K562 (cell line): ENCODE results near the gene RRAGD. TPM values are rescaled to one million over a fixed set of nuclear protein-coding genes. Genes with fewer than 3 reads are reported as not detected.
A peak's percentile ranks its signal among the peaks of the same experiment; 100 is the strongest.

Source experiments
- GABPB1 ChIP-seq: sonication (generic); formaldehyde crosslinking; IDR thresholded peaks from 2 replicates; pipeline ENCODE4 v1.8.0; 2022; ENCODE audit warnings: mild to moderate bottlenecking, missing genetic modification reagents
- NR3C1 ChIP-seq: sonication (generic); formaldehyde crosslinking; IDR thresholded peaks from 2 replicates; pipeline ENCODE4 v1.8.1; 2022; ENCODE audit warnings: missing genetic modification reagents
- TFE3 ChIP-seq: fragments of 450-650 bp; formaldehyde crosslinking; IDR thresholded peaks from 2 replicates; pipeline ENCODE4 v1.4.0; 2020; ENCODE audit warnings: mild to moderate bottlenecking, mixed read lengths
- USF2 ChIP-seq: sonication (generic); formaldehyde crosslinking; IDR thresholded peaks from 2 replicates; pipeline ENCODE4 v1.5.0; 2020; ENCODE audit warnings: missing genetic modification reagents
- ZBTB7A ChIP-seq: IDR thresholded peaks from 2 replicates; pipeline ENCODE4 v1.6.1; 2011; ENCODE audit warnings: low read depth, mild to moderate bottlenecking, low read length, moderate library complexity, borderline replicate concordance; ENCODE audit not compliant: control insufficient read depth
- ZNF41 ChIP-seq: fragments of 250-450 bp; sonication (Bioruptor Pico); conservative IDR thresholded peaks from 2 replicates; pipeline ENCODE4 v1.4.0; 2020; ENCODE audit warnings: mild to moderate bottlenecking
- ZNF707 ChIP-seq: fragments of 250-450 bp; sonication (Bioruptor Pico); conservative IDR thresholded peaks from 2 replicates; pipeline ENCODE4 v1.8.0; 2022; ENCODE audit warnings: inconsistent platforms, mild to moderate bottlenecking, moderate library complexity
- polyA plus RNA-seq, 8 experiments: library from polyadenylated mRNA; depleted of rRNA in 4 of 8; stranded (reverse) in 5 of 8; unstranded in 3 of 8; fragments of >200 nt; fragmentation: Nextera tagmentation in 2 of 8; fragmentation: Illumina TruSeq in 1 of 8; extraction: Ambion mirVana in 2 of 8; extraction: Trizol in 1 of 8; gene quantifications; 2 replicates each; pipeline versions ENCODE4 v1.2.1 to v1.2.3, GENCODE V29; 2011 to 2014; ENCODE audit warnings: inconsistent platforms in 1 of 8, missing spikeins in 1 of 8
- total RNA-seq, 7 experiments: library from RNA; depleted of rRNA in 6 of 7; stranded (reverse); fragments of >200 nt in 6 of 7; fragmentation: Illumina TruSeq in 2 of 7; extraction: Trizol in 2 of 7; gene quantifications; 2 replicates each; pipeline versions ENCODE4 v1.2.1 to v1.2.3, GENCODE V29; 2011 to 2021; ENCODE audit warnings: low replicate concordance in 1 of 7
- TF ChIP-seq, protein P1 (sequence below), 2 experiments: fragments of 450-650 bp in 1 of 2; sonication (generic) in 1 of 2; formaldehyde crosslinking in 1 of 2; IDR thresholded peaks; 2 replicates each; pipeline versions ENCODE4 v1.7.1 to v1.9.0; 2016 to 2022; ENCODE audit warnings: inconsistent platforms in 1 of 2, mild to moderate bottlenecking in 1 of 2, missing genetic modification reagents in 1 of 2
- TF ChIP-seq, protein P2 (sequence below): fragments of 450-650 bp; formaldehyde crosslinking; IDR thresholded peaks from 2 replicates; pipeline ENCODE4 v1.4.0; 2022; ENCODE audit warnings: missing genetic modification characterization

Gene RRAGD
- total and polyA plus RNA-seq, 9 of the 15 experiments (the other 6 are each of a cell fraction or from before 2014, with no cell fraction given): 0.03 to 0.07 (median 0.04) TPM; not detected in 6

DNA sequence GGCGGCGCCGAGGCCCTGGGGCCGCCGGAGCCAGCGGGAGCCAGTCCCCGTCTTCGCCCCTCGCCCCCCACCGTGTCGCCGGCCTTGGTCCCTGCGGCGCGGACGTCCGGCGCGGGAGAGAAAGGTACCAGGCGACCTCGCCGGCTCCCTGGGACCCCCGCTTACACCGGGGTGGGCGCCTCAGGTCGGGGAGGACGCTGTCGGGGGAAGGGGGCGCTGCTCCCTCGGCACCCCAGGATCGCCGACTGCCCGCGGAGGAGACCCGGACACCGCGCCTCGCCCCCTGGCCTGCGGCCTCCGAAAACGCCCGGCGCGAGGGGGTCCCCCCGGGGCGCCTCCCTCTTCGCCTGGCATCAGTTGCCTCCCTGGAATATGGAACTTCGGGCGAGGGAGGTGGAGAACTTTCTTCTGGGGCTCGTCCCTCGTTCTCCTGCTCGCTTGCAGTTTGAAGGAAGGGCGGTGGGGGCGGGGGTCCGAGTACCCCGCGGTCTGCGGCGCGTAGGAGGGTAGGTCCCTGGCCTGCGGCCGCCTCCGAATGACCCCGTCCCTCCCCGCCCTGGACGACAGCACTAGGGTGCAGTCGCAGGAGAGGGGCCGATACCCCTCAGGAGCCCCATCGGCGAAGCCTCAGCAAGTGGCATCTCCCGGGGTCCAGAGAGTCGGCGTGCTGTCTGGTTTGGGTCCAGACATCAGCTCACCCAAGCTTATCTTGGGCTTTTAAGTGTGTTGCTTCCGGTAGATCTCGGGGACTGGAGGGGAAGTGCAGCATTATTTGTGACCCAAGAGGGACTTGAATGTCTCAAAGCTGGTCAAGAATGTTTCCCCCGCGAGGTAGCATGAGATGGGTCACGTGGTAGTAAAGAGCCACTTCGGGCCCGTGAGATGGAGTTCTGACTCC, 21.4 kb upstream of the RRAGD start (continued):
- TF ChIP-seq, protein P1, sequence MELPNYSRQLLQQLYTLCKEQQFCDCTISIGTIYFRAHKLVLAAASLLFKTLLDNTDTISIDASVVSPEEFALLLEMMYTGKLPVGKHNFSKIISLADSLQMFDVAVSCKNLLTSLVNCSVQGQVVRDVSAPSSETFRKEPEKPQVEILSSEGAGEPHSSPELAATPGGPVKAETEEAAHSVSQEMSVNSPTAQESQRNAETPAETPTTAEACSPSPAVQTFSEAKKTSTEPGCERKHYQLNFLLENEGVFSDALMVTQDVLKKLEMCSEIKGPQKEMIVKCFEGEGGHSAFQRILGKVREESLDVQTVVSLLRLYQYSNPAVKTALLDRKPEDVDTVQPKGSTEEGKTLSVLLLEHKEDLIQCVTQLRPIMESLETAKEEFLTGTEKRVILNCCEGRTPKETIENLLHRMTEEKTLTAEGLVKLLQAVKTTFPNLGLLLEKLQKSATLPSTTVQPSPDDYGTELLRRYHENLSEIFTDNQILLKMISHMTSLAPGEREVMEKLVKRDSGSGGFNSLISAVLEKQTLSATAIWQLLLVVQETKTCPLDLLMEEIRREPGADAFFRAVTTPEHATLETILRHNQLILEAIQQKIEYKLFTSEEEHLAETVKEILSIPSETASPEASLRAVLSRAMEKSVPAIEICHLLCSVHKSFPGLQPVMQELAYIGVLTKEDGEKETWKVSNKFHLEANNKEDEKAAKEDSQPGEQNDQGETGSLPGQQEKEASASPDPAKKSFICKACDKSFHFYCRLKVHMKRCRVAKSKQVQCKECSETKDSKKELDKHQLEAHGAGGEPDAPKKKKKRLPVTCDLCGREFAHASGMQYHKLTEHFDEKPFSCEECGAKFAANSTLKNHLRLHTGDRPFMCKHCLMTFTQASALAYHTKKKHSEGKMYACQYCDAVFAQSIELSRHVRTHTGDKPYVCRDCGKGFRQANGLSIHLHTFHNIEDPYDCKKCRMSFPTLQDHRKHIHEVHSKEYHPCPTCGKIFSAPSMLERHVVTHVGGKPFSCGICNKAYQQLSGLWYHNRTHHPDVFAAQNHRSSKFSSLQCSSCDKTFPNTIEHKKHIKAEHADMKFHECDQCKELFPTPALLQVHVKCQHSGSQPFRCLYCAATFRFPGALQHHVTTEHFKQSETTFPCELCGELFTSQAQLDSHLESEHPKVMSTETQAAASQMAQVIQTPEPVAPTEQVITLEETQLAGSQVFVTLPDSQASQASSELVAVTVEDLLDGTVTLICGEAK (IDR thresholded peaks at IDR 0.05): peak; percentile 68; the same call in 1 of the 2 replicates
- TF ChIP-seq, protein P1 (CRISPR knock-in tag; IDR thresholded peaks at IDR 0.05): no peak
- TF ChIP-seq ZNF41 (CRISPR knock-in tag): no peak
- TF ChIP-seq ZBTB7A: peak; percentile 17; the same call in 1 of the 2 replicates
- TF ChIP-seq NR3C1 (CRISPR knock-in tag): no peak
- TF ChIP-seq, protein P2, sequence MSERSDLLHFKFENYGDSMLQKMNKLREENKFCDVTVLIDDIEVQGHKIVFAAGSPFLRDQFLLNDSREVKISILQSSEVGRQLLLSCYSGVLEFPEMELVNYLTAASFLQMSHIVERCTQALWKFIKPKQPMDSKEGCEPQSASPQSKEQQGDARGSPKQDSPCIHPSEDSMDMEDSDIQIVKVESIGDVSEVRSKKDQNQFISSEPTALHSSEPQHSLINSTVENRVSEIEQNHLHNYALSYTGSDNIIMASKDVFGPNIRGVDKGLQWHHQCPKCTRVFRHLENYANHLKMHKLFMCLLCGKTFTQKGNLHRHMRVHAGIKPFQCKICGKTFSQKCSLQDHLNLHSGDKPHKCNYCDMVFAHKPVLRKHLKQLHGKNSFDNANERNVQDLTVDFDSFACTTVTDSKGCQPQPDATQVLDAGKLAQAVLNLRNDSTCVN: no peak
- TF ChIP-seq ZNF707 (CRISPR knock-in tag): no peak
- TF ChIP-seq GABPB1 (CRISPR knock-in tag): no peak
- TF ChIP-seq TFE3 (CRISPR knock-in tag): peak; percentile 93
- peak; percentile 58 for TF ChIP-seq USF2 (CRISPR knock-in tag)
